GM23338 (cell line): ENCODE data around the gene MYO18A. TPM values are rescaled to one million over a fixed set of nuclear protein-coding genes. Genes with fewer than 3 reads are reported as not detected.
"Not testable (repeated sequence)": the region's sequence is repeated elsewhere in the genome, so short reads cannot be mapped to it uniquely, and the experiment has no call there.

Experiments
- ATAC-seq: fragments of 200-7000 bp; cut with Tn5 transposase; 3 replicates; pipeline ENCODE4 v1.9.1; 2020
- DNase-seq: peaks from one replicate; pipeline ENCODE4 v3.0.0-alpha.2; 2015; ENCODE audit warnings: low spot score
- H2AFZ ChIP-seq: fragments of 200-600 bp; sonication (generic); 2 replicates; pipeline ENCODE4 v1.8.0; 2016; ENCODE audit warnings: antibody characterized with exemption, mild to moderate bottlenecking, moderate library complexity
- H3F3A ChIP-seq: fragments of 200-600 bp; sonication (generic); replicated peaks from 2 replicates; pipeline ENCODE4 v1.8.0; 2017; ENCODE audit warnings: antibody characterized with exemption, mixed run types, low read depth
- H3K27ac ChIP-seq: fragments of 200-600 bp; sonication (generic); 2 replicates; pipeline ENCODE4 v1.6.1; 2016; ENCODE audit warnings: low read depth
- H3K27me3 ChIP-seq: fragments of 200-600 bp; sonication (generic); 2 replicates; pipeline ENCODE4 v1.8.0; 2016; ENCODE audit warnings: mild to moderate bottlenecking, mixed run types, moderate library complexity; ENCODE audit not compliant: insufficient read depth
- H3K36me3 ChIP-seq: fragments of 200-600 bp; sonication (generic); 2 replicates; pipeline ENCODE4 v1.8.0; 2016; ENCODE audit warnings: mild to moderate bottlenecking; ENCODE audit not compliant: insufficient read depth
- H3K4me1 ChIP-seq: fragments of 200-600 bp; sonication (generic); 2 replicates; pipeline ENCODE4 v1.8.0; 2016; ENCODE audit warnings: mild to moderate bottlenecking, moderate library complexity; ENCODE audit not compliant: insufficient read depth
- H3K4me2 ChIP-seq: fragments of 200-600 bp; sonication (generic); 2 replicates; pipeline ENCODE4 v1.7.1; 2017; ENCODE audit warnings: mixed run types
- H3K4me3 ChIP-seq: fragments of 200-600 bp; sonication (generic); 2 replicates; pipeline ENCODE4 v1.6.1; 2016; ENCODE audit warnings: mixed run types
- H3K79me2 ChIP-seq: fragments of 200-600 bp; sonication (generic); replicated peaks from 2 replicates; pipeline ENCODE4 v1.8.0; 2017; ENCODE audit warnings: mild to moderate bottlenecking; ENCODE audit not compliant: insufficient read depth
- H3K9me2 ChIP-seq: fragments of 200-600 bp; sonication (generic); 2 replicates; pipeline ENCODE4 v1.8.0; 2017; ENCODE audit not compliant: insufficient read depth
- H4K20me1 ChIP-seq: fragments of 200-600 bp; sonication (generic); replicated peaks from 2 replicates; pipeline ENCODE4 v1.8.0; 2017; ENCODE audit warnings: mild to moderate bottlenecking; ENCODE audit not compliant: insufficient read depth
- H3K27ac Mint-ChIP-seq: 2 replicates; pipeline ENCODE4 v1.8.0; 2020; ENCODE audit warnings: inconsistent platforms, mild to moderate bottlenecking, moderate library complexity, mixed read lengths
- H3K27me3 Mint-ChIP-seq: 3 replicates; pipeline ENCODE4 v1.8.0; 2022; ENCODE audit warnings: low read depth, mild to moderate bottlenecking, moderate library complexity, mixed read lengths, inconsistent platforms; ENCODE audit not compliant: insufficient read depth, poor library complexity
- H3K36me3 Mint-ChIP-seq: 3 replicates; pipeline ENCODE4 v1.8.0; 2021; ENCODE audit warnings: low read depth, mild to moderate bottlenecking, inconsistent platforms, moderate library complexity, mixed read lengths
- H3K4me1 Mint-ChIP-seq: 3 replicates; pipeline ENCODE4 v1.8.0; 2020; ENCODE audit warnings: mild to moderate bottlenecking, inconsistent platforms, mixed read lengths
- H3K4me3 Mint-ChIP-seq: 3 replicates; pipeline ENCODE4 v1.8.0; 2021; ENCODE audit warnings: moderate library complexity, mild to moderate bottlenecking, inconsistent platforms, mixed read lengths
- H3K9me3 Mint-ChIP-seq: 3 replicates; pipeline ENCODE4 v1.8.0; 2020; ENCODE audit warnings: moderate library complexity, mild to moderate bottlenecking, inconsistent platforms, mixed read lengths
- CREB1 ChIP-seq: fragments of 250-450 bp; sonication (Bioruptor Pico); IDR thresholded peaks from 2 replicates; pipeline ENCODE4 v1.5.0; 2020; ENCODE audit warnings: low read depth, mild to moderate bottlenecking, moderate library complexity
- ZNF462 ChIP-seq: fragments of 250-450 bp; sonication (Bioruptor Pico); IDR thresholded peaks from 2 replicates; pipeline ENCODE4 v1.5.0; 2020; ENCODE audit warnings: mild to moderate bottlenecking, moderate library complexity
- polyA plus RNA-seq: library from polyadenylated mRNA; unstranded; fragments of >200 nt; fragmentation: Nextera tagmentation; extraction: Ambion mirVana; gene quantifications from 2 replicates; pipeline ENCODE4 v1.2.1, GENCODE V29; 2016
- total RNA-seq: library from RNA; depleted of rRNA; stranded (reverse); fragments of >200 nt; shearing (Covaris generic); gene quantifications from 2 replicates; pipeline ENCODE4 v1.2.3, GENCODE V29; 2014

The MYO18A gene
- total and polyA plus RNA-seq, 2 experiments from 2014 or later, result 18.3 to 37.5 TPM

- TF ChIP-seq ZNF462 (CRISPR knock-in tag), result no peak
- TF ChIP-seq CREB1 (CRISPR knock-in tag), result no peak
Observed at GRCh38 chr17:29169806-29170591, 10.2 kb downstream of the MYO18A start (continued).

- not testable (repeated sequence) for H3K27ac Mint-ChIP-seq, H3K4me3 ChIP-seq, DNase-seq, H3F3A ChIP-seq, H4K20me1 ChIP-seq, H3K4me3 Mint-ChIP-seq, H3K36me3 ChIP-seq, H3K9me3 Mint-ChIP-seq, H3K27me3 ChIP-seq, H3K4me1 Mint-ChIP-seq, H3K9me2 ChIP-seq, H3K27ac ChIP-seq, H3K4me2 ChIP-seq, H3K4me1 ChIP-seq, ATAC-seq, H2AFZ ChIP-seq, H3K27me3 Mint-ChIP-seq
- peaks cover 16% of the 10 kb centered on the region for H3K36me3 Mint-ChIP-seq
- peaks cover 25% of the 10 kb centered on the region for H3K79me2 ChIP-seq
Observed at GRCh38 chr17:29168759-29169126, 11.5 kb downstream of the MYO18A start.
